AG09309 (cell line): Measurements from ENCODE around the gene FAM120A.

Experiments
- DNase-seq: peaks from one replicate; pipeline ENCODE4 v3.0.0-alpha.2; 2010; ENCODE audit warnings: low read depth
- H3K4me3 ChIP-seq: 2 replicates; pipeline ENCODE4 v1.5.1; 2011; ENCODE audit warnings: mild to moderate bottlenecking, low read depth, low read length, moderate library complexity; ENCODE audit not compliant: control insufficient read depth
- CTCF ChIP-seq: IDR thresholded peaks from 2 replicates; pipeline ENCODE4 v1.5.1; 2011; ENCODE audit warnings: mild to moderate bottlenecking, low read depth, low read length, inconsistent platforms; ENCODE audit not compliant: insufficient read depth, control insufficient read depth; ENCODE audit errors: missing control alignments

The FAM120A gene

GRCh38 chr9:93594041-93594756, 142.7 kb downstream of the FAM120A start:
- H3K4me3 ChIP-seq = no peak overlapping the region
- no peak for DNase-seq
- TF ChIP-seq CTCF = no peak

- DNase-seq = no peak
- H3K4me3 ChIP-seq = no peak overlapping the region
These were observed 144.0 kb downstream of the FAM120A start for GRCh38 chr9:93595461-93595860.

GRCh38 chr9:93595861-93596365, 144.4 kb downstream of the FAM120A start:
- no peak for DNase-seq
- H3K4me3 ChIP-seq = no peak overlapping the region
- TF ChIP-seq CTCF = no peak

More at GRCh38 chr9:93595461-93595860, 144.0 kb downstream of the FAM120A start:
- no peak for TF ChIP-seq CTCF

GRCh38 chr9:93596399-93596798, 144.9 kb downstream of the FAM120A start:
- TF ChIP-seq CTCF = no peak
- H3K4me3 ChIP-seq = no peak overlapping the region
- no peak for DNase-seq

- H3K4me3 ChIP-seq = no peak overlapping the region
- no peak for TF ChIP-seq CTCF
- DNase-seq = no peak
These were observed 145.7 kb downstream of the FAM120A start for GRCh38 chr9:93597142-93597706.

GRCh38 chr9:93597871-93598646, 146.6 kb downstream of the FAM120A start:
- H3K4me3 ChIP-seq = no peak overlapping the region
- no peak for TF ChIP-seq CTCF
- DNase-seq = no peak
